CD14-positive monocyte (primary cell): ENCODE measurements around the gene PDE9A. TPM values are rescaled to one million over a fixed set of nuclear protein-coding genes. Genes with fewer than 3 reads are reported as not detected.

Source experiments
- DNase-seq, 3 donors: peaks; one replicate each; pipeline ENCODE4 v3.0.0-alpha.2; 2011 to 2022
- H2AFZ ChIP-seq: 2 replicates; pipeline ENCODE4 v1.6.0; 2012; ENCODE audit warnings: mild to moderate bottlenecking, low read depth, low read length, inconsistent platforms; ENCODE audit not compliant: insufficient read depth, poor library complexity, severe bottlenecking
- H3K27ac ChIP-seq, 2 donors: 1 replicate in 1 of 2; 2 replicates in 1 of 2; pipeline ENCODE4 v1.5.1; 2012 to 2013; ENCODE audit warnings: low read length in 2 of 2, control low read depth in 1 of 2, inconsistent platforms in 1 of 2, low read depth in 1 of 2, mild to moderate bottlenecking in 1 of 2
- H3K27me3 ChIP-seq, 2 donors: one replicate each; pipeline versions ENCODE4 v1.6.0 to v1.6.1; 2011 to 2013; ENCODE audit warnings: low read length in 2 of 2; ENCODE audit not compliant: control insufficient read depth in 2 of 2, insufficient read depth in 2 of 2
- H3K36me3 ChIP-seq, 2 donors: replicated peaks in 1 of 2; 1 replicate in 1 of 2; 2 replicates in 1 of 2; pipeline versions ENCODE4 v1.5.1 to v1.6.1; 2012 to 2013; ENCODE audit warnings: low read length in 2 of 2, control low read depth in 1 of 2, inconsistent platforms in 1 of 2, mild to moderate bottlenecking in 1 of 2; ENCODE audit not compliant: insufficient read depth in 2 of 2, control insufficient read depth in 1 of 2
- H3K4me1 ChIP-seq, 2 donors: 1 replicate in 1 of 2; 2 replicates in 1 of 2; pipeline versions ENCODE4 v1.5.1 to v1.6.1; 2012 to 2013; ENCODE audit warnings: low read length in 2 of 2, control low read depth in 1 of 2, inconsistent platforms in 1 of 2, mild to moderate bottlenecking in 1 of 2, moderate library complexity in 1 of 2; ENCODE audit not compliant: insufficient read depth in 2 of 2, control insufficient read depth in 1 of 2
- H3K4me2 ChIP-seq: replicated peaks from 2 replicates; pipeline ENCODE3; 2012; ENCODE audit warnings: low read length, moderate library complexity, mild to moderate bottlenecking; ENCODE audit not compliant: poor library complexity, severe bottlenecking; ENCODE audit errors: extremely low read depth
- H3K4me3 ChIP-seq, 3 experiments: fragments of 200-600 bp in 1 of 3; sonication (generic) in 1 of 3; replicated peaks in 1 of 3; 1 replicate in 2 of 3; 2 replicates in 1 of 3; pipeline ENCODE4 v1.5.1; 2011 to 2013; ENCODE audit warnings: low read length in 3 of 3, mild to moderate bottlenecking in 3 of 3, control low read depth in 2 of 3, low read depth in 2 of 3, inconsistent platforms in 1 of 3, moderate library complexity in 1 of 3
- H3K79me2 ChIP-seq: 2 replicates; pipeline ENCODE4 v1.6.0; 2012; ENCODE audit warnings: mild to moderate bottlenecking, control low read depth, inconsistent platforms, low read length, moderate library complexity; ENCODE audit not compliant: insufficient read depth
- H3K9ac ChIP-seq: 2 replicates; pipeline ENCODE4 v1.6.0; 2017; ENCODE audit warnings: low read length, mild to moderate bottlenecking; ENCODE audit not compliant: insufficient read depth, poor library complexity, severe bottlenecking
- H3K9me3 ChIP-seq, 2 donors: replicated peaks in 1 of 2; 1 replicate in 1 of 2; 2 replicates in 1 of 2; pipeline versions ENCODE4 v1.5.1 to v1.6.1; 2012 to 2013; ENCODE audit warnings: low read length in 2 of 2, control low read depth in 1 of 2; ENCODE audit not compliant: control insufficient read depth in 1 of 2, insufficient read depth in 1 of 2
- H4K20me1 ChIP-seq: 2 replicates; pipeline ENCODE4 v1.6.0; 2012; ENCODE audit warnings: mild to moderate bottlenecking, low read length, control low read depth, moderate library complexity; ENCODE audit not compliant: insufficient read depth
- H3K27ac Mint-ChIP-seq, 7 donors: one replicate each; pipeline ENCODE4 v1.8.0; 2020; ENCODE audit warnings: mild to moderate bottlenecking in 7 of 7, mixed read lengths in 7 of 7, moderate library complexity in 6 of 7, inconsistent platforms in 2 of 7
- H3K27me3 Mint-ChIP-seq, 3 donors: one replicate each; pipeline ENCODE4 v1.8.0; 2021 to 2022; ENCODE audit warnings: low read depth in 3 of 3, mild to moderate bottlenecking in 3 of 3, mixed read lengths in 3 of 3, moderate library complexity in 3 of 3, inconsistent platforms in 1 of 3
- H3K36me3 Mint-ChIP-seq, 2 donors: one replicate each; pipeline ENCODE4 v1.8.0; 2020; ENCODE audit warnings: mixed read lengths in 2 of 2, inconsistent platforms in 1 of 2, mild to moderate bottlenecking in 1 of 2
- H3K4me1 Mint-ChIP-seq: one replicate; pipeline ENCODE4 v1.8.0; 2020; ENCODE audit warnings: mild to moderate bottlenecking, mixed read lengths
- H3K4me3 Mint-ChIP-seq, 2 donors: one replicate each; pipeline ENCODE4 v1.8.0; 2020; ENCODE audit warnings: mild to moderate bottlenecking in 2 of 2, mixed read lengths in 2 of 2, moderate library complexity in 1 of 2
- H3K9me3 Mint-ChIP-seq, 7 donors: one replicate each; pipeline ENCODE4 v1.8.0; 2020 to 2022; ENCODE audit warnings: mixed read lengths in 7 of 7, mild to moderate bottlenecking in 6 of 7, moderate library complexity in 6 of 7, inconsistent platforms in 2 of 7
- CTCF ChIP-seq: fragments of 200-600 bp; IDR thresholded peaks from one replicate; pipeline ENCODE4 v1.8.0; 2022; ENCODE audit warnings: antibody characterized with exemption, mild to moderate bottlenecking
- WGBS: methylation state at CpG from one replicate; pipeline ENCODE4 v1.1.5; 2013; ENCODE audit warnings: missing lambda C conversion rate; ENCODE audit not compliant: insufficient coverage; 5-methylcytosine and 5-hydroxymethylcytosine counted together
- intact Hi-C, 2 donors: fragments of 100-400 bp; cut with micrococcal nuclease; formaldehyde crosslinking; loops; one replicate each; pipeline versions ENCODE4 v1.15.0 to v1.15.1; 2023
- polyA plus RNA-seq, 3 donors: library from polyadenylated mRNA; depleted of rRNA in 1 of 3; unstranded in 2 of 3; stranded (reverse) in 1 of 3; fragments of 300-500 nt in 2 of 3; fragments of >200 nt in 1 of 3; fragmentation: Illumina TruSeq in 2 of 3; gene quantifications; 1 replicate in 2 of 3; 2 replicates in 1 of 3; pipeline ENCODE4 v1.2.3, GENCODE V29; 2012 to 2021

The PDE9A gene
- polyA plus RNA-seq, 3 donors, result 0.05 to 0.52 TPM; not detected in 1

GRCh38 chr21:42670884-42671283 lies 17.5 kb downstream of the PDE9A start:
- no peak for TF ChIP-seq CTCF
- H3K9ac ChIP-seq, result no peak overlapping the region
- intact Hi-C loops, result no loop called here
- no peaks in the 10 kb centered on the region for H4K20me1 ChIP-seq
- no peaks in the 10 kb centered on the region for H3K4me1 ChIP-seq
- no peak overlapping the region for H3K4me2 ChIP-seq
- no peak overlapping the region for H3K4me3 ChIP-seq
- no peaks in the 10 kb centered on the region for H3K36me3 Mint-ChIP-seq
- peak overlapping the region; percentile 64 for H2AFZ ChIP-seq
- H3K27me3 Mint-ChIP-seq, result peaks cover 2 to 9% (median 8%) of the 10 kb centered on the region in 3 donors
- no peak overlapping the region for H3K27ac ChIP-seq
- H3K36me3 ChIP-seq, result no peaks in the 10 kb centered on the region
- no peaks in the 10 kb centered on the region for H3K4me1 Mint-ChIP-seq
- H3K79me2 ChIP-seq, result no peaks in the 10 kb centered on the region
- peaks cover 0 to 1% (median 0%) of the 10 kb centered on the region in 7 donors for H3K9me3 Mint-ChIP-seq
- no peak overlapping the region for H3K27ac Mint-ChIP-seq
- no peak overlapping the region for H3K4me3 Mint-ChIP-seq
- H3K27me3 ChIP-seq, result no peaks in the 10 kb centered on the region
- 0% methylated on average over 2 of the region's 9 CpGs for WGBS
- H3K9me3 ChIP-seq, result peaks cover 0 to 2% of the 10 kb centered on the region in 2 donors
- DNase-seq, result no peak

- H3K9me3 ChIP-seq, result no peaks in the 10 kb centered on the region
- Mint-ChIP-seq H3K9me3 (peaks cover 0 to 3% (median 0%) of the 10 kb centered on the region in 7 donors), H3K4me3 (peak overlapping the region in 1 of 2 donors; percentile 32), H3K27me3 (peaks cover 5 to 10% (median 9%) of the 10 kb centered on the region in 3 donors), H3K36me3 (no peaks in the 10 kb centered on the region), H3K4me1 (no peaks in the 10 kb centered on the region), H3K27ac (no peak overlapping the region)
- H4K20me1 ChIP-seq, result no peaks in the 10 kb centered on the region
- no peak overlapping the region for H3K9ac ChIP-seq
- DNase-seq, result no peak
- no peak overlapping the region for H3K4me3 ChIP-seq
- no peaks in the 10 kb centered on the region for H3K36me3 ChIP-seq
- no peaks in the 10 kb centered on the region for H3K4me1 ChIP-seq
- WGBS, result 69% methylated on average over 5 of the region's 15 CpGs
- no peak for TF ChIP-seq CTCF
- no peak overlapping the region for H3K4me2 ChIP-seq
- no peaks in the 10 kb centered on the region for H3K79me2 ChIP-seq
- H3K27ac ChIP-seq, result no peak overlapping the region
- no peaks in the 10 kb centered on the region for H3K27me3 ChIP-seq
- H2AFZ ChIP-seq, result no peak overlapping the region
- intact Hi-C loops, result no loop called here
Measured at GRCh38 chr21:42671778-42672593, 18.6 kb downstream of the PDE9A start.
